Skeletal muscle tissue (tissue), 4 donors: Measurements from ENCODE around the gene ZNF160. TPM values are rescaled to one million over a fixed set of nuclear protein-coding genes. Genes with fewer than 3 reads are reported as not detected.
"Not testable (repeated sequence)": the region's sequence is repeated elsewhere in the genome, so short reads cannot be mapped to it uniquely, and the experiment has no call there.

Experiments used
- H3K27ac ChIP-seq: one replicate; pipeline ENCODE4 v1.7.0; 2013; ENCODE audit warnings: mild to moderate bottlenecking, low read depth, low read length, inconsistent platforms
- H3K27me3 ChIP-seq, 3 donors: one replicate each; pipeline ENCODE4 v1.7.0; 2013; ENCODE audit warnings: low read length in 3 of 3; ENCODE audit not compliant: control insufficient read depth in 3 of 3, insufficient read depth in 3 of 3
- H3K36me3 ChIP-seq, 3 donors: one replicate each; pipeline ENCODE4 v1.7.0; 2013; ENCODE audit warnings: low read length in 3 of 3; ENCODE audit not compliant: control insufficient read depth in 3 of 3, insufficient read depth in 3 of 3
- H3K4me1 ChIP-seq, 3 donors: one replicate each; pipeline ENCODE4 v1.7.0; 2013; ENCODE audit warnings: low read length in 3 of 3, mild to moderate bottlenecking in 3 of 3; ENCODE audit not compliant: control insufficient read depth in 3 of 3, insufficient read depth in 3 of 3
- H3K4me3 ChIP-seq, 3 donors: one replicate each; pipeline ENCODE4 v1.7.0; 2013; ENCODE audit warnings: low read length in 3 of 3
- H3K9ac ChIP-seq, 3 donors: one replicate each; pipeline ENCODE4 v1.7.0; 2013; ENCODE audit warnings: low read length in 3 of 3, mild to moderate bottlenecking in 3 of 3, moderate library complexity in 2 of 3, low read depth in 1 of 3
- H3K9me3 ChIP-seq, 3 donors: one replicate each; pipeline ENCODE4 v1.7.0; 2013; ENCODE audit warnings: low read length in 3 of 3; ENCODE audit not compliant: control insufficient read depth in 3 of 3
- total RNA-seq: library from RNA; depleted of rRNA; stranded (reverse); fragments of >200 nt; gene quantifications from one replicate; pipeline ENCODE4 v1.2.3, GENCODE V29; 2014
- donor health status: Osteomylitis.

The ZNF160 gene
- total RNA-seq, 1 donor from 2014 or later = 20.9 TPM

DNA sequence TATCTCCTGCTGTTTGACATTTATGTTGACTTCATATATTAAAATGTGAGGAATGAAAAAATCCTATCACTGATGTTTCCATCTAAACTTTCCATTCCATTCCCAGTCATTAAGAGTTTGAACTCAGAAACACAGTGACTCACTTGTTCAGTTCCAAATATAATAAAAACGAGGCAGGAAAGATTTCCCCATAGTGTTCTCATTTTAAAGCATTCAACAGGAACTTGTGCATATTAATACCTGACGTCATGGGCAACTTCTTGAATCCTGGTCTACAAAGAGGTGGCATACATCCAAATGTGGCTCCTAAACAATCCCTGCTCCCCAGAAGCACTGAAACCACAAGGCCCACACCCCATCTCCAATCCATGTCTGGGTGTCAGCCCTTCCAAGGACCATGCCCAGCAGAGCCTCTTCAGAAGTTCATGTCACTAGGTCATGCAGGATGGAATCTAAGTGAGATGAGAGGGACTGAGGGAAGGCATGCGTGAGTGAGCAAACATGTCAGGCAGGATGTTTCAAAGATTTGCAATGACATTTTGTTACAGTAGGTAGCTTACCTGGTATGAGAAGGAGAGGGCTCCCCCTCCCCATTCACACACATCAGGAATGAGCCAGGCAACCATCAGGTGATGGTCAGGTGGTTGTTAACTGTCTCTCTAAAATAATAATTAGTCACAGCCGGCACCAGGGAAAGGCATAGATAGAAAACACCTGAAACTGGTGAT is 68.1 kb downstream of the ZNF160 start:
- Histone ChIP-seq H3K36me3 (no peaks in the 10 kb centered on the region), H3K4me3 (no peak overlapping the region), H3K9me3 (peaks cover 0 to 5% (median 3%) of the 10 kb centered on the region in 3 donors), H3K27ac (no peak overlapping the region), H3K27me3 (peaks cover 0 to 5% (median 0%) of the 10 kb centered on the region in 3 donors), H3K4me1 (no peaks in the 10 kb centered on the region), H3K9ac (no peak overlapping the region)

GRCh38 chr19:53034054-53034453 is 69.2 kb downstream of the ZNF160 start:
- no peak overlapping the region for H3K4me3 ChIP-seq
- H3K27ac ChIP-seq = no peak overlapping the region
- peaks cover 0 to 5% (median 0%) of the 10 kb centered on the region in 3 donors for H3K27me3 ChIP-seq
- H3K9ac ChIP-seq = no peak overlapping the region
- H3K36me3 ChIP-seq = no peaks in the 10 kb centered on the region
- H3K9me3 ChIP-seq = peaks cover 0 to 5% (median 3%) of the 10 kb centered on the region in 3 donors
- no peaks in the 10 kb centered on the region for H3K4me1 ChIP-seq

GRCh38 chr19:53028306-53028705 is 74.9 kb downstream of the ZNF160 start:
- not testable (repeated sequence) for H3K4me3 ChIP-seq, H3K9me3 ChIP-seq, H3K27me3 ChIP-seq, H3K4me1 ChIP-seq, H3K27ac ChIP-seq, H3K36me3 ChIP-seq, H3K9ac ChIP-seq

DNA sequence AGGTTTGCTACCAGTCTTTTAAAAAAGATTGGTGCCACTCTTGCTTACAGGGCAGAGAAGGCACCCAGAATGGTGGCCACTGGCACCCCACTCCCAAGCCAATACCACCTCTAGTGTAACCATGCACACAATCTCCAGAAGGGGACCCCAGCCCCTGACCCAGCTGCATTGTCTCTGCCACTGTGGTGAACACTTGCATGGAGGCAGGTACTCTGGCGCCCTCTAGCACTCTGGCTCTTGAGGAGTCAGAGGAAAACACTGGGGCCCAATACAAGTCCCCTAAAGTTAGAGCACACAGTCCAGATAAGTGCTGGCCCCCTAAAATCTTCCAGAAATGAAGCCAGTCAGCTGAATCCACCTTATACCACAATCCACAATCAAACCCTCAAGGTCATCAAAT is 83.5 kb downstream of the ZNF160 start:
- H3K27ac ChIP-seq = no peak overlapping the region
- H3K36me3 ChIP-seq = no peaks in the 10 kb centered on the region
- no peak overlapping the region for H3K9ac ChIP-seq
- no peaks in the 10 kb centered on the region for H3K4me1 ChIP-seq
- no peak overlapping the region for H3K4me3 ChIP-seq
- no peaks in the 10 kb centered on the region for H3K27me3 ChIP-seq
- H3K9me3 ChIP-seq = peaks cover 0 to 3% (median 0%) of the 10 kb centered on the region in 3 donors

Other genes with a start within 250 kb of the ZNF160 start
- gene ZNF468, start 245.8 kb downstream of the ZNF160 start, total RNA-seq = 14.6 TPM
- gene ZNF320, start 205.8 kb downstream of the ZNF160 start, total RNA-seq = 6.3 TPM
- 2.1 TPM for gene ZNF888, start 180.0 kb downstream of the ZNF160 start, total RNA-seq
- gene ZNF816, start 140.5 kb downstream of the ZNF160 start, total RNA-seq = 6.8 TPM
- not detected for gene ERVV-1, start 89.5 kb downstream of the ZNF160 start, total RNA-seq
- not detected for gene ERVV-2, start 58.7 kb downstream of the ZNF160 start, total RNA-seq
- gene ZNF415, start 29.5 kb upstream of the ZNF160 start, total RNA-seq = 3.7 TPM
- gene ZNF347, start 55.6 kb upstream of the ZNF160 start, total RNA-seq = 6.8 TPM
- 2.1 TPM for gene ZNF665, start 89.9 kb upstream of the ZNF160 start, total RNA-seq
- 18.8 TPM for gene ZNF677, start 151.5 kb upstream of the ZNF160 start, total RNA-seq
- not detected for gene VN1R2, start 154.9 kb upstream of the ZNF160 start, total RNA-seq
- gene VN1R4, start 164.3 kb upstream of the ZNF160 start, total RNA-seq = not detected
- gene ZNF845, start 230.3 kb upstream of the ZNF160 start, total RNA-seq = 3.7 TPM